GM12878 (cell line): ENCODE results near the gene PGM5. TPM values are rescaled to one million over a fixed set of nuclear protein-coding genes. Genes with fewer than 3 reads are reported as not detected.

Source experiments
- ASH2L ChIP-seq: fragments of 300-600, 200-600 bp; sonication (generic); IDR thresholded peaks from 2 replicates; pipeline ENCODE4 v1.6.1; 2017; ENCODE audit warnings: low read depth, mild to moderate bottlenecking, borderline replicate concordance
- ATF2 ChIP-seq: IDR thresholded peaks from 2 replicates; pipeline ENCODE4 v1.6.1; 2012; ENCODE audit warnings: low read length, inconsistent platforms
- BCL11A ChIP-seq: IDR thresholded peaks from 2 replicates; pipeline ENCODE4 v1.6.1; 2011; ENCODE audit warnings: low read depth, low read length
- BCL3 ChIP-seq: IDR thresholded peaks from 2 replicates; pipeline ENCODE4 v1.6.1; 2011; ENCODE audit warnings: borderline replicate concordance, low read depth, mild to moderate bottlenecking, moderate library complexity, low read length; ENCODE audit not compliant: insufficient read depth, poor library complexity, severe bottlenecking
- CBFB ChIP-seq: IDR thresholded peaks from 2 replicates; pipeline ENCODE4 v1.6.1; 2016; ENCODE audit warnings: antibody characterized with exemption, low read depth
- CHD2 ChIP-seq: IDR thresholded peaks from 2 replicates; pipeline ENCODE4 v1.6.1; 2011; ENCODE audit warnings: low read depth, low read length, improper control_type of control experiment, borderline replicate concordance
- EED ChIP-seq: sonication (generic); IDR thresholded peaks from 2 replicates; pipeline ENCODE4 v1.6.1; 2016; ENCODE audit warnings: antibody characterized with exemption, low read depth
- EGR1 ChIP-seq, 2 experiments: IDR thresholded peaks; 1 replicate in 1 of 2; 2 replicates in 1 of 2; pipeline ENCODE4 v1.6.1; 2011 to 2012; ENCODE audit warnings: low read depth in 2 of 2, low read length in 2 of 2, borderline replicate concordance in 1 of 2, mild to moderate bottlenecking in 1 of 2, moderate library complexity in 1 of 2
- FOS ChIP-seq: IDR thresholded peaks from 3 replicates; pipeline ENCODE4 v1.6.1; 2011; ENCODE audit warnings: borderline replicate concordance; ENCODE audit not compliant: insufficient read length; ENCODE audit errors: extremely low read depth
- IKZF1 ChIP-seq: fragments of 450-650 bp; conservative IDR thresholded peaks from 2 replicates; pipeline ENCODE4 v1.6.1; 2017; ENCODE audit warnings: antibody characterized with exemption, mild to moderate bottlenecking
- IRF3 ChIP-seq: fragments of 450-650 bp; IDR thresholded peaks from 2 replicates; pipeline ENCODE4 v1.6.1; 2014; ENCODE audit warnings: mild to moderate bottlenecking
- IRF4 ChIP-seq: IDR thresholded peaks from 2 replicates; pipeline ENCODE4 v1.6.1; 2011; ENCODE audit warnings: low read depth, low read length
- KAT2A ChIP-seq: conservative IDR thresholded peaks from 2 replicates; pipeline ENCODE4 v1.6.1; 2011; ENCODE audit warnings: low read depth, low read length; ENCODE audit not compliant: control insufficient read depth
- MEF2B ChIP-seq: fragments of 450-650 bp; IDR thresholded peaks from 2 replicates; pipeline ENCODE4 v1.6.1; 2018; ENCODE audit warnings: mild to moderate bottlenecking, moderate library complexity; ENCODE audit not compliant: partially characterized antibody, poor library complexity, severe bottlenecking
- MTA2 ChIP-seq: fragments of 450-650 bp; IDR thresholded peaks from 2 replicates; pipeline ENCODE4 v1.6.1; 2016; ENCODE audit warnings: low read depth, mild to moderate bottlenecking, moderate library complexity
- NFIC ChIP-seq: IDR thresholded peaks from 2 replicates; pipeline ENCODE4 v1.6.1; 2012; ENCODE audit warnings: low read depth, mild to moderate bottlenecking, inconsistent platforms, low read length, moderate library complexity
- PBX3 ChIP-seq: IDR thresholded peaks from 2 replicates; pipeline ENCODE4 v1.6.1; 2011; ENCODE audit warnings: mild to moderate bottlenecking, low read depth, low read length, moderate library complexity; ENCODE audit not compliant: insufficient replicate concordance
- POU2F2 ChIP-seq: IDR thresholded peaks from 3 replicates; pipeline ENCODE4 v1.6.1; 2011; ENCODE audit warnings: low read depth, mild to moderate bottlenecking, low read length, borderline replicate concordance
- RBBP5 ChIP-seq: fragments of 200-600 bp; sonication (generic); conservative IDR thresholded peaks from 2 replicates; pipeline ENCODE4 v1.6.1; 2016
- SKIL ChIP-seq: fragments of 450-650 bp; IDR thresholded peaks from 2 replicates; pipeline ENCODE4 v1.6.1; 2017; ENCODE audit warnings: mild to moderate bottlenecking, low read depth, inconsistent platforms; ENCODE audit not compliant: poor library complexity, severe bottlenecking
- TAF1 ChIP-seq: IDR thresholded peaks from 2 replicates; pipeline ENCODE4 v1.6.1; 2011; ENCODE audit warnings: mild to moderate bottlenecking, low read depth, low read length, borderline replicate concordance
- TCF3 ChIP-seq: IDR thresholded peaks from 2 replicates; pipeline ENCODE4 v1.6.1; 2012; ENCODE audit warnings: low read depth, mild to moderate bottlenecking, low read length, borderline replicate concordance; ENCODE audit not compliant: insufficient read depth
- ZBED1 ChIP-seq: IDR thresholded peaks from 2 replicates; pipeline ENCODE4 v1.6.1; 2016; ENCODE audit warnings: borderline replicate concordance
- polyA plus RNA-seq, 11 experiments: library from polyadenylated mRNA; depleted of rRNA in 4 of 11; unstranded in 6 of 11; stranded (reverse) in 5 of 11; fragments of >200 nt; fragmentation: Nextera tagmentation in 4 of 11; fragmentation: Illumina TruSeq in 1 of 11; extraction: Ambion mirVana in 4 of 11; extraction: Trizol in 1 of 11; gene quantifications; 1 replicate in 1 of 11; 2 replicates in 10 of 11; pipeline versions ENCODE4 v1.2.1 to v1.2.3, GENCODE V29; 2011 to 2016; ENCODE audit warnings: inconsistent platforms in 2 of 11, missing spikeins in 2 of 11, low read depth in 1 of 11
- total RNA-seq, 4 experiments: library from RNA; depleted of rRNA in 3 of 4; stranded (reverse); fragments of >200 nt in 3 of 4; fragmentation: Illumina TruSeq in 1 of 4; extraction: Trizol in 1 of 4; gene quantifications; 2 replicates each; pipeline versions ENCODE4 v1.2.1 to v1.2.3, GENCODE V29; 2013 to 2021

Gene PGM5
- total and polyA plus RNA-seq, 10 of the 15 experiments (the other 5 are each of a cell fraction or from before 2014, with no cell fraction given) = 0.28 to 0.73 TPM; not detected in 8

- TF ChIP-seq SKIL = no peak
- peak; percentile 97 for TF ChIP-seq BCL11A
- TF ChIP-seq NFIC = peak; percentile 93
- peak; percentile 92 for TF ChIP-seq ATF2
- peak; percentile 98 for TF ChIP-seq IRF4
- TF ChIP-seq ASH2L = peak; percentile 83; the same call in 1 of the 2 replicates
- TF ChIP-seq IKZF1 = peak; percentile 95
- no peak for TF ChIP-seq KAT2A
- peak; percentile 9 for TF ChIP-seq PBX3
- peak; percentile 41 for TF ChIP-seq BCL3
- TF ChIP-seq CBFB = peak; percentile 78
- peak; percentile 71; the same call in 1 of the 2 replicates for TF ChIP-seq TCF3
- TF ChIP-seq MEF2B = peak; percentile 51
- peak; percentile 77; the same call in 1 of the 2 replicates for TF ChIP-seq ZBED1
- no peak for TF ChIP-seq IRF3
- peak in 1 of 2 experiments; percentile 64; a peak in 1 of 3 replicates for TF ChIP-seq EGR1 (IDR thresholded peaks at IDR 0.05; ENCODE audit: borderline replicate concordance in 1 of 2, low read depth in 2 of 2, low read length in 2 of 2)
- peak; percentile 97 for TF ChIP-seq EED
- peak; percentile 42; the same call in 1 of the 2 replicates for TF ChIP-seq CHD2
- no peak for TF ChIP-seq RBBP5
- peak; percentile 87 for TF ChIP-seq MTA2
- no peak for TF ChIP-seq TAF1
- TF ChIP-seq POU2F2 = peak; percentile 86
- no peak for TF ChIP-seq FOS
Observed at GRCh38 chr9:68546596-68547390, 190.4 kb downstream of the PGM5 start (continued).
